OCI-LY3 (cell line): ENCODE measurements around the gene MEF2C.

Experiments
- H2AFZ ChIP-seq: fragments of 200-600, 300-600 bp; shearing (Covaris generic); 2 replicates; pipeline ENCODE4 v1.6.0; 2014; ENCODE audit warnings: antibody characterized with exemption, low read depth, low read length
- H3K27ac ChIP-seq: fragments of 200-600, 300-600 bp; sonication (generic); 2 replicates; pipeline ENCODE4 v1.5.1; 2014; ENCODE audit warnings: mild to moderate bottlenecking, low read length, moderate library complexity, mixed read lengths
- H3K27me3 ChIP-seq: fragments of 200-600, 300-600 bp; sonication (generic); 2 replicates; pipeline ENCODE4 v1.6.1; 2014; ENCODE audit warnings: low read depth, low read length, mixed read lengths
- H3K36me3 ChIP-seq: fragments of 200-600, 300-600 bp; sonication (generic); replicated peaks from 2 replicates; pipeline ENCODE3; 2014; ENCODE audit warnings: low read depth, low read length, mixed read lengths
- H3K4me1 ChIP-seq: fragments of 300-600, 200-600 bp; sonication (generic); 2 replicates; pipeline ENCODE4 v1.6.1; 2014; ENCODE audit warnings: low read length, mixed read lengths
- H3K4me2 ChIP-seq: fragments of 200-600, 300-600 bp; sonication (generic); 2 replicates; pipeline ENCODE4 v1.6.1; 2014; ENCODE audit warnings: low read length, mixed read lengths
- H3K4me3 ChIP-seq: fragments of 300-600, 200-600 bp; sonication (generic); 2 replicates; pipeline ENCODE4 v1.5.1; 2014; ENCODE audit warnings: antibody characterized with exemption, mild to moderate bottlenecking, low read length, moderate library complexity
- H3K79me2 ChIP-seq: fragments of 300-600, 200-600 bp; shearing (Covaris generic); 2 replicates; pipeline ENCODE4 v1.6.1; 2014; ENCODE audit warnings: mild to moderate bottlenecking, low read length, mixed read lengths
- H3K9ac ChIP-seq: fragments of 300-600, 200-600 bp; shearing (Covaris generic); 2 replicates; pipeline ENCODE4 v1.6.0; 2014; ENCODE audit warnings: mild to moderate bottlenecking, low read length, moderate library complexity
- H3K9me3 ChIP-seq: fragments of 200-600, 300-600 bp; shearing (Covaris generic); 2 replicates; pipeline ENCODE4 v1.6.1; 2014; ENCODE audit warnings: low read length, mixed read lengths; ENCODE audit not compliant: insufficient read depth
- H4K20me1 ChIP-seq: fragments of 200-600, 300-600 bp; sonication (generic); 2 replicates; pipeline ENCODE4 v1.6.1; 2016; ENCODE audit warnings: low read length, mixed read lengths; ENCODE audit not compliant: insufficient read depth
- CTCF ChIP-seq: fragments of 200-600, 300-600 bp; sonication (generic); IDR thresholded peaks from 2 replicates; pipeline ENCODE4 v1.5.1; 2014; ENCODE audit warnings: antibody characterized with exemption, low read length, low read depth
- EZH2phosphoT487 ChIP-seq: fragments of 200-600 bp; shearing (Covaris generic); IDR thresholded peaks from 2 replicates; pipeline ENCODE4 v1.6.1; 2018; ENCODE audit warnings: antibody characterized with exemption, mixed run types, low read depth

Gene MEF2C

GRCh38 chr5:88677943-88678769 lies 204.8 kb downstream of the MEF2C start:
- H3K9ac ChIP-seq, result no peak overlapping the region
- H2AFZ ChIP-seq, result no peak overlapping the region
- no peak overlapping the region for H3K27ac ChIP-seq
- no peak overlapping the region for H3K4me3 ChIP-seq
- no peaks in the 10 kb centered on the region for H4K20me1 ChIP-seq
- no peaks in the 10 kb centered on the region for H3K79me2 ChIP-seq
- H3K4me2 ChIP-seq, result no peak overlapping the region
- H3K4me1 ChIP-seq, result peaks cover 3% of the 10 kb centered on the region
- H3K27me3 ChIP-seq, result no peaks in the 10 kb centered on the region; the same call in 1 of the 2 replicates
- TF ChIP-seq CTCF (no peak), EZH2phosphoT487 (no peak)
- no peaks in the 10 kb centered on the region for H3K36me3 ChIP-seq
- H3K9me3 ChIP-seq, result peaks cover 9% of the 10 kb centered on the region; the same call in 1 of the 2 replicates

GRCh38 chr5:88677376-88677895 lies 205.5 kb downstream of the MEF2C start:
- Histone ChIP-seq H2AFZ (no peak overlapping the region), H3K4me2 (no peak overlapping the region), H3K4me3 (no peak overlapping the region), H3K27me3 (no peaks in the 10 kb centered on the region; the same call in 1 of the 2 replicates), H3K27ac (no peak overlapping the region), H4K20me1 (no peaks in the 10 kb centered on the region), H3K79me2 (no peaks in the 10 kb centered on the region), H3K9ac (no peak overlapping the region), H3K9me3 (peaks cover 9% of the 10 kb centered on the region; the same call in 1 of the 2 replicates), H3K36me3 (no peaks in the 10 kb centered on the region), H3K4me1 (peaks cover 3% of the 10 kb centered on the region)
- TF ChIP-seq EZH2phosphoT487 (no peak), CTCF (no peak)

- peak overlapping the region; percentile 35 for H3K9ac ChIP-seq
- no peaks in the 10 kb centered on the region for H4K20me1 ChIP-seq
- no peaks in the 10 kb centered on the region for H3K36me3 ChIP-seq
- no peak overlapping the region for H2AFZ ChIP-seq
- no peaks in the 10 kb centered on the region; the same call in 1 of the 2 replicates for H3K27me3 ChIP-seq
- H3K79me2 ChIP-seq, result no peaks in the 10 kb centered on the region
- H3K27ac ChIP-seq, result no peak overlapping the region
- TF ChIP-seq EZH2phosphoT487, result no peak
- no peak for TF ChIP-seq CTCF
- H3K9me3 ChIP-seq, result peaks cover 9% of the 10 kb centered on the region; the same call in 1 of the 2 replicates
- H3K4me3 ChIP-seq, result peak overlapping the region; percentile 95
- peaks cover 3% of the 10 kb centered on the region for H3K4me1 ChIP-seq
- peak overlapping the region; percentile 63 for H3K4me2 ChIP-seq
These were observed 206.2 kb downstream of the MEF2C start for GRCh38 chr5:88676637-88677375.
